Prostate gland (tissue), 2 donors: ENCODE results near the gene PPP2R2B.

Experiments used
- POLR2A ChIP-seq: fragments of 450-650 bp; IDR thresholded peaks from one replicate; pipeline ENCODE4 v1.6.1; 2016; ENCODE audit warnings: antibody characterized with exemption, mild to moderate bottlenecking
- TF ChIP-seq, protein P1 (sequence below), 4 experiments: fragments of 200-600 bp in 2 of 4; fragments of 450-650 bp in 2 of 4; sonication (generic) in 2 of 4; IDR thresholded peaks; 1 replicate in 3 of 4; 2 replicates in 1 of 4; pipeline ENCODE4 v1.5.1; 2016 to 2019; ENCODE audit warnings: antibody characterized with exemption in 4 of 4, mild to moderate bottlenecking in 2 of 4, moderate library complexity in 2 of 4

DNA sequence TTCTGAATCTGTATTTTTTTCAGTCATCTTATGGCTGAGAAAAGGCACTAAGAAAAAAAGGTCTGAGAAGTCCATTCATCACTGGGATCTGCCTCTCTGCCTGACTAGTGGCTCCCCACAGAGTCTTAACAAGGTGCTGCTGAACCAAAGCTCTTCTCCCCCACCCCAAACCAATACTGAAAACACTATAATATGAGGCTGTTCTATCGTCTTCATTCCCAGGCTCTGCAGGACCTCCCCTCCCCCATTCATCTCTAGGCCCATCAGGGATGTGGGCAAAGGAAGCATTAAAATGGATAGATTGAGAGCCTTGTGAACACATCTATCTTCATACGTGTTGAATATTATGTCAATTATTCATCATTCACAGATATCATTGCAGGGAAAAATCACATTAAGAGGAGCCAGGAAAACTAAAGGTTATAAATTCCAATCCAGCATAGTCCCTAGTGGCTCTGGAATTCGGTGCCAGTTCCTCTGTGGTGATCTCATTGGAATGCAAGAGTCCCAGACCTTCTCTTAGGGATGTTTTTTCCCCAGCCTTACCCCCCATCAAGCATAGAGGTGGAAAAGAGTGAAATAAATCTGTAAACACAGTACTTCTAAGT lies 318.2 kb downstream of the PPP2R2B start:
- TF ChIP-seq, protein P1, sequence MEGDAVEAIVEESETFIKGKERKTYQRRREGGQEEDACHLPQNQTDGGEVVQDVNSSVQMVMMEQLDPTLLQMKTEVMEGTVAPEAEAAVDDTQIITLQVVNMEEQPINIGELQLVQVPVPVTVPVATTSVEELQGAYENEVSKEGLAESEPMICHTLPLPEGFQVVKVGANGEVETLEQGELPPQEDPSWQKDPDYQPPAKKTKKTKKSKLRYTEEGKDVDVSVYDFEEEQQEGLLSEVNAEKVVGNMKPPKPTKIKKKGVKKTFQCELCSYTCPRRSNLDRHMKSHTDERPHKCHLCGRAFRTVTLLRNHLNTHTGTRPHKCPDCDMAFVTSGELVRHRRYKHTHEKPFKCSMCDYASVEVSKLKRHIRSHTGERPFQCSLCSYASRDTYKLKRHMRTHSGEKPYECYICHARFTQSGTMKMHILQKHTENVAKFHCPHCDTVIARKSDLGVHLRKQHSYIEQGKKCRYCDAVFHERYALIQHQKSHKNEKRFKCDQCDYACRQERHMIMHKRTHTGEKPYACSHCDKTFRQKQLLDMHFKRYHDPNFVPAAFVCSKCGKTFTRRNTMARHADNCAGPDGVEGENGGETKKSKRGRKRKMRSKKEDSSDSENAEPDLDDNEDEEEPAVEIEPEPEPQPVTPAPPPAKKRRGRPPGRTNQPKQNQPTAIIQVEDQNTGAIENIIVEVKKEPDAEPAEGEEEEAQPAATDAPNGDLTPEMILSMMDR (IDR thresholded peaks at IDR 0.05) = no peak
- no peak for TF ChIP-seq POLR2A
